GM15510 (cell line): ENCODE data around the gene SLC12A4.

ENCODE experiments used
- POLR2A ChIP-seq: IDR thresholded peaks from 3 replicates; pipeline ENCODE4 v1.6.1; 2011; ENCODE audit warnings: borderline replicate concordance; ENCODE audit not compliant: insufficient read length; ENCODE audit errors: extremely low read depth

The SLC12A4 gene

GRCh38 chr16:67992661-67993206, 24.3 kb upstream of the SLC12A4 start:
- no peak for TF ChIP-seq POLR2A

- no peak for TF ChIP-seq POLR2A
These were observed 21.6 kb upstream of the SLC12A4 start for GRCh38 chr16:67990018-67990386.

GRCh38 chr16:67989322-67990017, 21.0 kb upstream of the SLC12A4 start:
- no peak for TF ChIP-seq POLR2A

GRCh38 chr16:67988675-67989074, 20.2 kb upstream of the SLC12A4 start:
- no peak for TF ChIP-seq POLR2A

- TF ChIP-seq POLR2A, result no peak
These were observed 19.2 kb upstream of the SLC12A4 start for GRCh38 chr16:67987460-67988160.

- TF ChIP-seq POLR2A, result no peak
These were observed 18.5 kb upstream of the SLC12A4 start for GRCh38 chr16:67986949-67987348.

- TF ChIP-seq POLR2A, result no peak
These were observed 13.7 kb upstream of the SLC12A4 start for GRCh38 chr16:67982011-67982696.

GRCh38 chr16:67979955-67980678, 11.7 kb upstream of the SLC12A4 start, which contains the start of gene DPEP3:
TSS of gene DPEP3 (minus strand) at chr16:67980499. CDS start at chr16:67980380, 119 bp downstream.
- no peak for TF ChIP-seq POLR2A

GRCh38 chr16:67977469-67978227, 9.2 kb upstream of the SLC12A4 start:
- TF ChIP-seq POLR2A, result no peak

GRCh38 chr16:67977005-67977404, 8.6 kb upstream of the SLC12A4 start:
- TF ChIP-seq POLR2A, result no peak

- TF ChIP-seq POLR2A, result no peak
These were observed 7.8 kb upstream of the SLC12A4 start for GRCh38 chr16:67976205-67976604.

- TF ChIP-seq POLR2A, result no peak
These were observed 7.1 kb upstream of the SLC12A4 start for GRCh38 chr16:67975321-67976105.

GRCh38 chr16:67971111-67971510, 2.7 kb upstream of the SLC12A4 start:
- no peak for TF ChIP-seq POLR2A
